Activated CD8-positive, alpha-beta memory T cell treated with anti-CD3 and anti-CD28 coated beads for 36 hours (primary cell): ENCODE measurements around the gene ZCCHC10. TPM values are rescaled to one million over a fixed set of nuclear protein-coding genes. Genes with fewer than 3 reads are reported as not detected.
"Not testable (repeated sequence)": the region's sequence is repeated elsewhere in the genome, so short reads cannot be mapped to it uniquely, and the experiment has no call there.

Experiments used
- CTCF ChIA-PET: fragments of 350-600 bp; sonication (Branson Sonifier 250); formaldehyde crosslinking; loops from one replicate; lab custom pipeline; 2021; ENCODE audit warnings: antibody characterized with exemption; lab: Charles Lee
- POLR2A ChIA-PET: fragments of 350-600 bp; sonication (Branson Sonifier 250); formaldehyde crosslinking; loops from one replicate; lab custom pipeline; 2021; ENCODE audit warnings: antibody characterized with exemption; lab: Charles Lee
- total RNA-seq, 2 experiments: library from RNA; stranded (reverse); gene quantifications; one replicate each; pipeline ENCODE4 v1.2.3, GENCODE V29; 2021

ZCCHC10 gene
- total RNA-seq, 2 experiments from 2014 or later, result 29.9 to 30.6 TPM

- POLR2A ChIA-PET, result no interaction called here
- CTCF ChIA-PET, result no interaction called here
Observed at GRCh38 chr5:133048993-133049725, 22.8 kb upstream of the ZCCHC10 start.

- POLR2A ChIA-PET, result no interaction called here
Observed at GRCh38 chr5:133047404-133047803, 21.1 kb upstream of the ZCCHC10 start.

GRCh38 chr5:133046560-133046959, 20.2 kb upstream of the ZCCHC10 start:
- CTCF ChIA-PET, POLR2A ChIA-PET: not testable (repeated sequence)

More at GRCh38 chr5:133047404-133047803, 21.1 kb upstream of the ZCCHC10 start:
- CTCF ChIA-PET, result no interaction called here

- POLR2A ChIA-PET, result no interaction called here
- CTCF ChIA-PET, result no interaction called here
Observed at GRCh38 chr5:133041910-133042309, 15.6 kb upstream of the ZCCHC10 start.

- POLR2A ChIA-PET, result no interaction called here
- CTCF ChIA-PET, result no interaction called here
Observed at GRCh38 chr5:133041157-133041784, 14.9 kb upstream of the ZCCHC10 start.

GRCh38 chr5:133036677-133037076, 10.3 kb upstream of the ZCCHC10 start:
- CTCF ChIA-PET, POLR2A ChIA-PET: not testable (repeated sequence)

GRCh38 chr5:133035224-133035623, 8.9 kb upstream of the ZCCHC10 start:
- CTCF ChIA-PET, result interaction anchor here (0.7 kb wide), 1 partner anchor 45 kb away, joined by 4 read pairs; no protein-coding TSS in a partner anchor
- POLR2A ChIA-PET, result no interaction called here

GRCh38 chr5:133034064-133034463, 7.7 kb upstream of the ZCCHC10 start:
- ChIA-PET CTCF (no interaction called here), POLR2A (no interaction called here)

- CTCF ChIA-PET, result interaction anchor here (1.4 kb wide), 1 partner anchor 11 kb away, joined by 5 read pairs; no protein-coding TSS in a partner anchor
- POLR2A ChIA-PET, result no interaction called here
Observed at GRCh38 chr5:133032852-133033742, 6.7 kb upstream of the ZCCHC10 start.

GRCh38 chr5:133030343-133031005, 4.1 kb upstream of the ZCCHC10 start:
- ChIA-PET CTCF (interaction anchor here (0.6 kb wide), 1 partner anchor 1317 kb away, joined by 4 read pairs; no protein-coding TSS in a partner anchor), POLR2A (no interaction called here)

GRCh38 chr5:133029416-133029815, 3.1 kb upstream of the ZCCHC10 start:
- POLR2A ChIA-PET, result no interaction called here

GRCh38 chr5:133026664-133027153, 360 bp upstream of the ZCCHC10 start:
- CTCF ChIA-PET, result no interaction called here

More at GRCh38 chr5:133029416-133029815, 3.1 kb upstream of the ZCCHC10 start:
- CTCF ChIA-PET, result no interaction called here

GRCh38 chr5:133019471-133019870, 6.9 kb downstream of the ZCCHC10 start:
- POLR2A ChIA-PET, result interaction anchor here (0.6 kb wide), 1 partner anchor 91 kb away, joined by 3 read pairs; no protein-coding TSS in a partner anchor
- CTCF ChIA-PET, result not testable (repeated sequence)

More at GRCh38 chr5:133026664-133027153, 360 bp upstream of the ZCCHC10 start:
- POLR2A ChIA-PET, result interaction anchor here (1.4 kb wide), 1 partner anchor 25 kb away, joined by 7 read pairs; the partner anchor contains the start of gene HSPA4

- POLR2A ChIA-PET, result interaction anchor here (0.6 kb wide), 1 partner anchor 21 kb away, joined by 3 read pairs; no protein-coding TSS in a partner anchor
Observed at GRCh38 chr5:133017964-133018363, 8.4 kb downstream of the ZCCHC10 start.

GRCh38 chr5:133015466-133015865, 10.9 kb downstream of the ZCCHC10 start:
- ChIA-PET CTCF (no interaction called here), POLR2A (no interaction called here)

More at GRCh38 chr5:133017964-133018363, 8.4 kb downstream of the ZCCHC10 start:
- CTCF ChIA-PET, result interaction anchor here (1.3 kb wide), 1 partner anchor 13 kb away, joined by 5 read pairs; no protein-coding TSS in a partner anchor

GRCh38 chr5:133008455-133008854, 17.9 kb downstream of the ZCCHC10 start:
- POLR2A ChIA-PET, result not testable (repeated sequence)
- CTCF ChIA-PET, result interaction anchor here (0.7 kb wide), 1 partner anchor 192 kb away, joined by 3 read pairs; no protein-coding TSS in a partner anchor

GRCh38 chr5:133006653-133007052, 19.7 kb downstream of the ZCCHC10 start:
- CTCF ChIA-PET, result no interaction called here
- POLR2A ChIA-PET, result no interaction called here

GRCh38 chr5:132999246-132999645, 27.1 kb downstream of the ZCCHC10 start:
- CTCF ChIA-PET, result no interaction called here
- POLR2A ChIA-PET, result no interaction called here
